Measurements from ENCODE around the gene GLI3. TPM values are rescaled to one million over a fixed set of nuclear protein-coding genes. Genes with fewer than 3 reads are reported as not detected.

Gene GLI3
- total and polyA plus RNA-seq, 2 of the 4 experiments (the other 2 are of a cell fraction): 1.3 to 3.9 TPM

- in situ Hi-C loops (cut with MboI; ENCODE audit: low sequenced_read_pairs): loop anchor here (25.0 kb wide), 1 partner anchor 241 kb away; the partner anchor contains the start of gene GLI3
Observed at GRCh38 chr7:41996381-41997035, 240.5 kb downstream of the GLI3 start.

More at GRCh38 chr7:41996381-41997035, 240.5 kb downstream of the GLI3 start:
- Histone ChIP-seq H3K4ac (ENCODE audit: low read depth, low read length) (no peak overlapping the region), H3K9me3 (ENCODE audit: control insufficient read depth, insufficient read depth, low read length) (no peaks in the 10 kb centered on the region), H3K4me2 (ENCODE audit: low read depth, low read length) (peak overlapping the region; percentile 76), H2BK15ac (ENCODE audit: low read depth, low read length) (no peak overlapping the region), H2BK120ac (ENCODE audit: low read depth, low read length) (no peak overlapping the region; the same call in 1 of the 2 replicates), H2AFZ (replicated peaks; ENCODE audit: low read length, poor library complexity) (no peak overlapping the region), H3K4me3 (ENCODE audit: insufficient read depth, low read depth, low read length) (no peak overlapping the region), H2AK5ac (ENCODE audit: low read depth, low read length) (no peak overlapping the region), H4K8ac (ENCODE audit: low read depth in 2 of 2, low read length in 2 of 2) (no peak overlapping the region), H2AK9ac (replicated peaks; ENCODE audit: low read depth, low read length, poor library complexity) (no peak overlapping the region), H3K14ac (replicated peaks; ENCODE audit: low read depth, low read length) (no peak overlapping the region), H3K9ac (ENCODE audit: low read depth, low read length) (no peak overlapping the region), H3K36me3 (ENCODE audit: control insufficient read depth, insufficient read depth, low read length) (peaks cover 9% of the 10 kb centered on the region; the same call in 1 of the 2 replicates), H2BK20ac (ENCODE audit: low read depth, low read length) (peak overlapping the region; percentile 22; the same call in 1 of the 2 replicates), H4K91ac (ENCODE audit: insufficient read depth, low read depth, low read length) (0 out of 2 replicates have a peak overlapping the region, but pooled peaks have one; percentile 14), H3K79me1 (ENCODE audit: low read depth in 1 of 2, low read length in 2 of 2) (no peaks in the 10 kb centered on the region; a peak in 1 of 4 replicates), H3K27ac (ENCODE audit: insufficient read depth, low read length) (peak overlapping the region; percentile 49; the same call in 1 of the 2 replicates), H4K5ac (ENCODE audit: low read depth, low read length) (no peak overlapping the region), H4K20me1 (ENCODE audit: insufficient read depth, low read length) (peaks cover 4% of the 10 kb centered on the region; the same call in 1 of the 2 replicates), H3K9me1 (ENCODE audit: insufficient read depth, low read length) (peaks cover 17% of the 10 kb centered on the region; the same call in 1 of the 2 replicates), H3K23ac (ENCODE audit: low read depth, low read length) (no peak overlapping the region), H3K4me1 (ENCODE audit: control insufficient read depth, insufficient read depth, low read length) (peaks cover 22% of the 10 kb centered on the region), H3K18ac (ENCODE audit: low read depth, low read length) (peak overlapping the region; percentile 28), H3K56ac (ENCODE audit: extremely low read depth, insufficient read depth, low read length) (no peak overlapping the region), H2BK5ac (ENCODE audit: low read depth, low read length, poor library complexity, severe bottlenecking) (peak overlapping the region; percentile 35), H3K27me3 (ENCODE audit: control insufficient read depth, insufficient read depth, low read length) (no peaks in the 10 kb centered on the region)
- DNase-seq: peak; percentile 86
- WGBS, 2 experiments (ENCODE audit: extremely low coverage in 2 of 2, insufficient read length in 1 of 2): no CpG with 5 or more reads among the region's 4 CpGs
- no TSS peak for BruUV-seq (replicated peaks)
- ChIA-PET POLR2A (ENCODE audit: unreplicated experiment) (no interaction called here), CTCF (no interaction called here)
- peak; percentile 60 for ATAC-seq (ENCODE audit: low read depth)
- TF ChIP-seq MXI1 (IDR thresholded peaks at IDR 0.05; ENCODE audit: borderline replicate concordance, low read depth, low read length): no peak
- TF ChIP-seq CHD1 (IDR thresholded peaks at IDR 0.05; ENCODE audit: low read depth, low read length): no peak
- peak; percentile 23; the same call in 1 of the 2 replicates for TF ChIP-seq CEBPB (IDR thresholded peaks at IDR 0.05; ENCODE audit: low read depth, low read length)
- TF ChIP-seq NFE2L2 (IDR thresholded peaks at IDR 0.05; ENCODE audit: low read depth, low read length): no peak
- dilution Hi-C loops (cut with HindIII; ENCODE audit: low sequenced_read_pairs, unreplicated experiment): no loop called here
- intact Hi-C loops (cut with micrococcal nuclease): no loop called here

All from IMR-90 (cell line).